B cell (primary cell): ENCODE results near the gene JSRP1.

Experiments
- EZH2 ChIP-seq: IDR thresholded peaks from 2 replicates; pipeline ENCODE4 v1.6.1; 2012; ENCODE audit warnings: borderline replicate concordance, low read depth, mild to moderate bottlenecking, moderate library complexity, low read length; ENCODE audit not compliant: insufficient read depth, poor library complexity, severe bottlenecking
- TF ChIP-seq, protein P1 (sequence below): fragments of 200-600 bp; IDR thresholded peaks from one replicate; pipeline ENCODE4 v1.8.0; 2022; ENCODE audit warnings: antibody characterized with exemption, mild to moderate bottlenecking

DNA sequence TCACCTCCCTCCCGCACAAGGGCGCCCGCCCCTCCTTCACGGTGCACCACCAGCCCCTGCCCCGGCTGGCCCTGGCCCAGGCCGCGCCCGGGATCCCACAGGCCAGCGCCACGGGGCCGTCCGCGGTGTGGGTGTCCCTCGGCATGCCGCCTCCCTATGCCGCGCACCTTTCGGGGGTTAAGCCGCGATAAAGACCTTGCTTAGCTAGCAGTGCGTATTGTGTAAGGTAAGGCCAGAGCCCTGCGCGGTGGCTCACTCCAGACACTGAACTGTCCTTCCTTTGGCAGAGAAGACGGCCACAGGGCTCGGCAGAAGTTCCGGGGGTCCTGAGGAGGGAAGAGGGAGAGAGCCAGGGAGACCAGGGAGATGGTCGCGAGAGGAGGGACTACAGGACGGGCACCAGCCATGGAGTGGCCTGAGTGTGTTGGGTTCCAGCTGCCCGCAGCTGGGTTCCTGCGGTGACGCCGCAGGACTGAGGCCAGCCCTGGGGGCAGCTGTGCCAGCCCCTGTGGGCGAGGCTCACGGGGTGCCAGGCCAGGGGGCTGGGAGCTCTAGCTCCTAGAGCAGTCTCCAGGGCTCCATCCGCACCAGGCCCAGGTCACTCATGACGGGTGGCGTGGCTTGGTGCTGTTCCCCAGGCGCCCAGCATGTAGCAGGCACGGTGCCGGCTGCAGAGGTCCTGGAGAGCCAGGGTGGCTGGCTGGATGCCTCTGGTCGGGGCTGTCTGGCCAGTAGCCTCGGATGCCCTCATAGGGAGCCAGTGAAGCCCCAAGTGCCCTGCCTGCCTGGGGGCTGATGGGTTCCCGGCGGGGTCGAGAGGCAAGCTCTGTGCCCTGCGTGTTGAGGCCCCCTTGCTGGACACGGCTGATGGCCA is 27.8 kb downstream of the JSRP1 start:
- TF ChIP-seq, protein P1, sequence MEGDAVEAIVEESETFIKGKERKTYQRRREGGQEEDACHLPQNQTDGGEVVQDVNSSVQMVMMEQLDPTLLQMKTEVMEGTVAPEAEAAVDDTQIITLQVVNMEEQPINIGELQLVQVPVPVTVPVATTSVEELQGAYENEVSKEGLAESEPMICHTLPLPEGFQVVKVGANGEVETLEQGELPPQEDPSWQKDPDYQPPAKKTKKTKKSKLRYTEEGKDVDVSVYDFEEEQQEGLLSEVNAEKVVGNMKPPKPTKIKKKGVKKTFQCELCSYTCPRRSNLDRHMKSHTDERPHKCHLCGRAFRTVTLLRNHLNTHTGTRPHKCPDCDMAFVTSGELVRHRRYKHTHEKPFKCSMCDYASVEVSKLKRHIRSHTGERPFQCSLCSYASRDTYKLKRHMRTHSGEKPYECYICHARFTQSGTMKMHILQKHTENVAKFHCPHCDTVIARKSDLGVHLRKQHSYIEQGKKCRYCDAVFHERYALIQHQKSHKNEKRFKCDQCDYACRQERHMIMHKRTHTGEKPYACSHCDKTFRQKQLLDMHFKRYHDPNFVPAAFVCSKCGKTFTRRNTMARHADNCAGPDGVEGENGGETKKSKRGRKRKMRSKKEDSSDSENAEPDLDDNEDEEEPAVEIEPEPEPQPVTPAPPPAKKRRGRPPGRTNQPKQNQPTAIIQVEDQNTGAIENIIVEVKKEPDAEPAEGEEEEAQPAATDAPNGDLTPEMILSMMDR = no peak
- no peak for TF ChIP-seq EZH2
